GM21367 (cell line): ENCODE results near the gene FKBP5.
"Not testable (repeated sequence)": the region's sequence is repeated elsewhere in the genome, so short reads cannot be mapped to it uniquely, and the experiment has no call there.

ENCODE experiments used
- ATAC-seq: cut with Tn5 transposase; IDR thresholded peaks from one replicate; pipeline ENCODE4 v1.9.1; 2021; ENCODE audit not compliant: unreplicated experiment

FKBP5 gene

GRCh38 chr6:35550437-35550836 lies 138.3 kb downstream of the FKBP5 start:
- ATAC-seq: no peak

- ATAC-seq: no peak
These were observed 141.0 kb downstream of the FKBP5 start for GRCh38 chr6:35547676-35548075.

- no peak for ATAC-seq
These were observed 143.8 kb downstream of the FKBP5 start for GRCh38 chr6:35544769-35545361.

- ATAC-seq: no peak
These were observed 145.1 kb downstream of the FKBP5 start for GRCh38 chr6:35543459-35544193.

- ATAC-seq: no peak
These were observed 146.9 kb downstream of the FKBP5 start for GRCh38 chr6:35541836-35542235.

GRCh38 chr6:35539223-35539622 lies 149.5 kb downstream of the FKBP5 start:
- ATAC-seq: no peak

- ATAC-seq: not testable (repeated sequence)
These were observed 152.9 kb downstream of the FKBP5 start for GRCh38 chr6:35535847-35536246.

GRCh38 chr6:35534407-35535170 lies 154.1 kb downstream of the FKBP5 start:
- no peak for ATAC-seq

- ATAC-seq: no peak
These were observed 154.7 kb downstream of the FKBP5 start for GRCh38 chr6:35533981-35534380.

GRCh38 chr6:35532126-35532525 lies 156.6 kb downstream of the FKBP5 start:
- ATAC-seq: no peak

- no peak for ATAC-seq
These were observed 164.2 kb downstream of the FKBP5 start for GRCh38 chr6:35524380-35525020.
